GM23338 (cell line): ENCODE measurements around the gene KRTDAP.
A peak's percentile ranks its signal among the peaks of the same experiment; 100 is the strongest.

Source experiments
- CTCF ChIP-seq, 2 experiments: fragments of 200-600 bp in 1 of 2; sonication (generic) in 1 of 2; conservative IDR thresholded peaks; 2 replicates each; pipeline versions ENCODE4 v1.5.1 to v1.6.1; 2016 to 2017; ENCODE audit warnings: antibody characterized with exemption in 2 of 2, low read depth in 2 of 2, mild to moderate bottlenecking in 2 of 2, moderate library complexity in 1 of 2
- EZH2 ChIP-seq: fragments of 200-600 bp; sonication (generic); IDR thresholded peaks from one replicate; pipeline ENCODE4 v1.8.0; 2017; ENCODE audit warnings: antibody characterized with exemption, mild to moderate bottlenecking, low read depth; ENCODE audit not compliant: unreplicated experiment
- POLR2AphosphoS5 ChIP-seq: IDR thresholded peaks from 2 replicates; pipeline ENCODE4 v1.6.1; 2016; ENCODE audit warnings: antibody characterized with exemption, low read depth

DNA sequence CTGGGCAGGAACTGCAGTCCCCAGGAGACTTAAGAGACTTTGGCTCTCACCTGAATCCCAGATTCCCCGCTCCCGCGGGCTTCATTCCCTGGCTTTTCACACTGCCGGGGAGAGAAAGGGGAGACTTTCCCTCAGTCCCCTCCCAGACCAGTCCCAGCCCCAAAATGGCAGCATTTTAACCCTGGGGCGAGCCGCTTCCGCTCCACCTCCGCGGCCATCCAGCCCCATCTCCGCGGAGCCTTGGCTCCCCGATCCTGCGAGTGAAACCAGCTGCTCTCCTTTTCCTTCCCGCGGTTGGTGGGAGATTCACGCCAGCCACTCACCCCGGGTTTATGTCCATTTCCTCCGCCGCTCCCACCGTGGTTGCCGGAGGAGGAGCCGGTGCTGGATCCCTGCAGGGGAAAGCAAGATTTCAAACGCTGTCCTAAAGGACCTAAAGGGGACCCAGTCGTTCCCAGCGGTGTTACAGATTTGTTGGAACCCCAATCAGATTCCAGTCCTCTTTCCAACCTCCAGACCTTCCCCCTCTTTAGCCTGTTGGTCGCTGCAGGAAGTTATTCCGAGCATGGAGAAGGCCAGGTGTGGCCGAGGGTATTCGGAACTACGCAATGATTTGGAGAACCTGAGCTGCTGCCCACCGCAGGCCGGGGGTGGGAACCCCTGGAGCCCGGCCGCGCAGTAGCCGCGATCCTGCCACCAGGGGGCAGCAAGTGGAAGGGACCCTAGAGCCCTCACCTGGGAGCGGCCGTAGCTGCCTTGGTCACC lies 19.8 kb upstream of the KRTDAP start:
- TF ChIP-seq CTCF (conservative IDR thresholded peaks at IDR 0.05; ENCODE audit: low read depth in 2 of 2) (peak; percentile 86 to 97), EZH2 (no peak), POLR2AphosphoS5 (peak; percentile 95)
